Naive thymus-derived CD4-positive, alpha-beta T cell (primary cell): Measurements from ENCODE around the gene CSK. TPM values are rescaled to one million over a fixed set of nuclear protein-coding genes. Genes with fewer than 3 reads are reported as not detected.
"Not testable (repeated sequence)": the region's sequence is repeated elsewhere in the genome, so short reads cannot be mapped to it uniquely, and the experiment has no call there.

Experiments used
- ATAC-seq: fragments of 150-1000 bp; cut with Tn5 transposase; 2 replicates; pipeline ENCODE4 v1.10.0; 2021; ENCODE audit warnings: mild to moderate bottlenecking, moderate library complexity
- CTCF ChIA-PET: fragments of 350-600 bp; sonication (Branson Sonifier 250); formaldehyde crosslinking; loops from one replicate; lab custom pipeline; 2021; ENCODE audit warnings: antibody characterized with exemption; lab: Charles Lee
- POLR2A ChIA-PET: fragments of 350-600 bp; sonication (Branson Sonifier 250); formaldehyde crosslinking; loops from one replicate; lab custom pipeline; 2021; ENCODE audit warnings: antibody characterized with exemption, inconsistent platforms; lab: Charles Lee
- DNase-seq, 9 donors: peaks; one replicate each; pipeline versions ENCODE4 v3.0.0 to v3.0.0-alpha.2; 2020 to 2022; ENCODE audit warnings: mixed read lengths in 1 of 9
- H3K27ac ChIP-seq: one replicate; pipeline ENCODE4 v1.7.0; 2013; ENCODE audit warnings: mild to moderate bottlenecking, low read depth, low read length, moderate library complexity
- H3K27me3 ChIP-seq, 2 donors: one replicate each; pipeline ENCODE4 v1.7.0; 2013; ENCODE audit warnings: low read length in 2 of 2, mild to moderate bottlenecking in 2 of 2, moderate library complexity in 2 of 2; ENCODE audit not compliant: control insufficient read depth in 2 of 2, insufficient read depth in 2 of 2
- H3K36me3 ChIP-seq, 3 experiments: 1 replicate in 2 of 3; 2 replicates in 1 of 3; pipeline ENCODE4 v1.7.0; 2013; ENCODE audit warnings: low read length in 3 of 3, mild to moderate bottlenecking in 3 of 3, moderate library complexity in 1 of 3; ENCODE audit not compliant: insufficient read depth in 3 of 3, control insufficient read depth in 2 of 3
- H3K4me1 ChIP-seq, 2 donors: one replicate each; pipeline ENCODE4 v1.7.0; 2013; ENCODE audit warnings: low read length in 2 of 2, mild to moderate bottlenecking in 2 of 2, moderate library complexity in 1 of 2; ENCODE audit not compliant: control insufficient read depth in 2 of 2, insufficient read depth in 2 of 2
- H3K4me3 ChIP-seq: 2 replicates; pipeline ENCODE4 v1.7.0; 2013; ENCODE audit warnings: mild to moderate bottlenecking, low read length
- H3K9me3 ChIP-seq, 3 experiments: 1 replicate in 2 of 3; 2 replicates in 1 of 3; pipeline ENCODE4 v1.7.0; 2013; ENCODE audit warnings: low read length in 3 of 3; ENCODE audit not compliant: control insufficient read depth in 2 of 3
- H3K27ac Mint-ChIP-seq, 9 donors: one replicate each; pipeline ENCODE4 v1.8.0; 2020 to 2022; ENCODE audit warnings: mixed read lengths in 9 of 9, mild to moderate bottlenecking in 8 of 9, moderate library complexity in 5 of 9, inconsistent platforms in 2 of 9
- H3K27me3 Mint-ChIP-seq, 5 donors: one replicate each; pipeline ENCODE4 v1.8.0; 2021 to 2022; ENCODE audit warnings: mixed read lengths in 5 of 5, mild to moderate bottlenecking in 1 of 5
- H3K36me3 Mint-ChIP-seq, 5 donors: one replicate each; pipeline ENCODE4 v1.8.0; 2020 to 2022; ENCODE audit warnings: mixed read lengths in 5 of 5, mild to moderate bottlenecking in 3 of 5, inconsistent platforms in 1 of 5
- H3K4me1 Mint-ChIP-seq, 7 donors: one replicate each; pipeline ENCODE4 v1.8.0; 2020 to 2022; ENCODE audit warnings: mixed read lengths in 7 of 7, mild to moderate bottlenecking in 3 of 7, inconsistent platforms in 1 of 7
- H3K4me3 Mint-ChIP-seq, 10 donors: one replicate each; pipeline ENCODE4 v1.8.0; 2020 to 2022; ENCODE audit warnings: mild to moderate bottlenecking in 10 of 10, mixed read lengths in 10 of 10, moderate library complexity in 6 of 10, inconsistent platforms in 2 of 10
- H3K9me3 Mint-ChIP-seq, 11 donors: one replicate each; pipeline ENCODE4 v1.8.0; 2020 to 2022; ENCODE audit warnings: mixed read lengths in 11 of 11, mild to moderate bottlenecking in 4 of 11, inconsistent platforms in 1 of 11, moderate library complexity in 1 of 11
- intact Hi-C, 2 donors: fragments of 100-400 bp; cut with micrococcal nuclease; formaldehyde crosslinking; loops; one replicate each; pipeline ENCODE4 v1.15.1; 2023
- polyA plus RNA-seq, 2 donors: library from polyadenylated mRNA; unstranded; fragments of 300-500 nt; fragmentation: Illumina TruSeq; gene quantifications; one replicate each; pipeline ENCODE4 v1.2.3, GENCODE V29; 2021
- total RNA-seq, 6 experiments: library from RNA in 5 of 6; stranded (reverse) in 5 of 6; gene quantifications; 1 replicate in 5 of 6; 2 replicates in 1 of 6; pipeline ENCODE4 v1.2.3 and lab custom pipeline; 2021 to 2026

Gene CSK
- total RNA-seq (100 to 1,000 TPM; 163 to 421 (median 228) TPM), polyA plus RNA-seq (100 to 1,000 TPM in 1 of 2 donors, 10 to 100 TPM in 1; 67.7 to 144 TPM), total RNA-seq (lab: John Stamatoyannopoulos, UW) (114 reads per million, percentile 86 among the genes with 10 or more reads in this experiment)

DNA sequence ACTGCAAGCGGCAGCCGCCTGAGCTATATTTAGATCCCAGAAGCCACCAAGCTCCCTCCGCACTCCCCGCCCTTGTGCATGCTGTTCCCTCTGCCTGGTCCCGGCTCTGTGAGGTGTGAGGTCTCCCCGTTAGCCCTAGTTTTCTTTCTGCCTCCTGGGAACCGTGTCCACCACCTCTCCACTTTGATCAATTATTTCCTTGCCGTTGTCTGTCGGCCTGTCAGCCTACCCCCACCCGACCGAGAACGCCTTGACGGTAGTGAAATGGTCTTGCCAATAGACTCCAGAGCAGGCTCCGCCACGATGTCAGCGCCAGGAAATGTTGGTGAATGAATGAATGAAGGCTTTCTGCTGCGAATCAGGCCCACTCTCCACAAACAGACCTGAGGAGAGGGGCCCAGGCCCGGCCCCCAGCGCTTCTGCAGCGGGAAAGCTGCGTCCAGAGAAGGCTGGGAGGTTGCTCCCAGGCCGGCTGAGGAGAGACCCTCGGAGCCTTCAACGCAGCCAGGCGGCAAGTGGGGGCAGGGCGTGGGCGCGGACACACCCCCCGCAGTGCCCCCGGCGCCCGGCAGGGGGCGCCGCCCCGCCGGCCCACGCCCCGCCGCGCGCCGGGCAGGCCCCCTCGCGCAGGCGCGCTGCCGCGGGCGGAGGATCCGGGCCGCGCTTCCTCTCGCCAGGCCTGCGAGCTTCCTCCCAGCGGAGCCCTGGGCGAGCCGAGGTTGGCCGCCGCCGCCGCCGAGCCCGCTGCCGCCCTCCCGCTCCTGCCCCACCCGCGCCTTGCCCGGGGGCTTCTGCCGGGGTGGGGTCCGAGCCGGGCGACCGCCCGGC lies at the start of gene CSK:
Gene CSK, plus strand, starts transcription at position 650 of the 828 bp plus-strand sequence. CDS start 16,218 bp downstream, outside the sequence.
- Mint-ChIP-seq H3K27me3 (no peaks in the 10 kb centered on the region), H3K9me3 (peaks cover 0 to 2% (median 0%) of the 10 kb centered on the region in 11 donors), H3K4me3 (peak within 1 kb of the TSS; percentile 87 to 99 (median 96)), H3K36me3 (peaks cover 0 to 48% (median 4%) of the 10 kb centered on the region in 5 donors), H3K4me1 (peaks cover 64 to 73% (median 70%) of the 10 kb centered on the region in 7 donors), H3K27ac (peak within 1 kb of the TSS; percentile 90 to 100 (median 98))
- ChIA-PET CTCF (interaction anchor here (1.3 to 18.2 kb wide), 3 partner anchors 11 to 89 kb away, joined by 5 to 1110 read pairs (median 101); no protein-coding TSS in a partner anchor), POLR2A (interaction anchor here (0.6 to 24.4 kb wide), 8 partner anchors 11 to 166 kb away, joined by 3 to 1077 read pairs (median 3); partner anchors contain the start of gene CLK3)
- H3K27me3 ChIP-seq, result no peaks in the 10 kb centered on the region
- H3K9me3 ChIP-seq, result no peaks in the 10 kb centered on the region
- DNase-seq (peak; percentile 68 to 90 (median 85)), ATAC-seq (peak; percentile 80)
- H3K27ac ChIP-seq, result peak within 1 kb of the TSS; percentile 92
- H3K36me3 ChIP-seq, result peaks cover 0 to 9% (median 0%) of the 10 kb centered on the region in 3 experiments
- H3K4me1 ChIP-seq, result peaks cover 62% of the 10 kb centered on the region in 2 donors
- peak within 1 kb of the TSS; percentile 91 for H3K4me3 ChIP-seq
- intact Hi-C loops, result loop anchor here (1.0 to 10.0 kb wide), 13 partner anchors 10 to 863 kb away; partner anchors contain the start of genes ARID3B (in 1 of the 2), C15orf39 (in 1 of the 2), CLK3 (in 1 of the 2) and COX5A (in 1 of the 2)

DNA sequence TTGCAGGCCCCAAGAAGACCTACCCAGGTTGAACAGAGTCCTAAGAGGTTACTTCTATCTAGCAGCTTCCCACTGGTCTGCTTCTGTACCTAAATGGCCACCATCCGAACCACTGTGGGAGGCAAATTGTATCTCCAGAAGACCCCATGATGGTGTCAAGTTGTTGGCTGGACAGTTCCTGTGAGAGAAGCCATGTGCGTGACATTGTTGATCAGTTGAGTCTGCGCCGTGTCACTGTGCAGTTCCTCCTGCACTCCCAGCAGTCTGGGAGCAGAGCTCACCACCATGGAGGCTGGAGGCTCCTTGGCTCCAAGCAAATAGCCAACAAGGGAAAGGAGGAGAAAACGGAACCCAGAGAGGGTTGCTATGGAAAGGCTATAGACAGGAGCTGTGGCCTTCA lies 49.0 kb upstream of the CSK start:
- Mint-ChIP-seq H3K4me1 (no peaks in the 10 kb centered on the region), H3K36me3 (peaks cover 0 to 6% (median 4%) of the 10 kb centered on the region in 5 donors), H3K27ac (no peak overlapping the region), H3K4me3 (no peak overlapping the region), H3K9me3 (peaks cover 0 to 6% (median 0%) of the 10 kb centered on the region in 11 donors), H3K27me3 (peaks cover 17 to 34% (median 29%) of the 10 kb centered on the region in 5 donors)
- CTCF ChIA-PET, result no interaction called here
- DNase-seq (no peak), ATAC-seq (no peak)
- no peaks in the 10 kb centered on the region for H3K9me3 ChIP-seq
- H3K4me3 ChIP-seq, result no peak overlapping the region
- no peak overlapping the region for H3K27ac ChIP-seq
- H3K4me1 ChIP-seq, result no peaks in the 10 kb centered on the region
- H3K36me3 ChIP-seq, result no peaks in the 10 kb centered on the region
- POLR2A ChIA-PET, result interaction anchor here (0.9 kb wide), 1 partner anchor 45 kb away, joined by 3 read pairs; no protein-coding TSS in a partner anchor
- H3K27me3 ChIP-seq, result no peaks in the 10 kb centered on the region
- intact Hi-C loops, result no loop called here

DNA sequence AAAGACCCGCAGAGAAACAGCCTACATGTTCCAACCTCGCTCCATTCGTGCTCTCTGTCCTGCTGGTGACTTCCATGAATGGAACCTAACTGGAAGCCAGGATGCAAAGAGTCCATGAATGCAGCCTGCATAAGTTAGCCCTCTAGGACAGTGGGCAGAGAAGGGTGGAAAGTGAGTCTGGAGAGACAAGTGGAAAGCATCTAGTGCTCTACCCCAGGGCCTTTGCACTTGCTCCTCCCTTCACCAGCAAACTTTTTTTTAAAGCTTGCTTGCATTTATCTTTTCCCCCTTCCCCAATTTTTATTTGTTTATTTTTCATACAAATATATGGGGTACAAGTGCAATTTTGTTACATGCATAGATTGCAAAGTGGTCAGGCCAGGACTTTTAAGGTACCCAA lies 48.6 kb upstream of the CSK start:
- H3K4me1 Mint-ChIP-seq, result peaks cover 0 to 4% (median 0%) of the 10 kb centered on the region in 7 donors
- ATAC-seq (no peak), DNase-seq (no peak)
- peaks cover 0 to 10% (median 2%) of the 10 kb centered on the region in 11 donors for H3K9me3 Mint-ChIP-seq
- H3K27me3 ChIP-seq, result no peaks in the 10 kb centered on the region
- peaks cover 17 to 34% (median 29%) of the 10 kb centered on the region in 5 donors for H3K27me3 Mint-ChIP-seq
- H3K27ac Mint-ChIP-seq, result no peak overlapping the region
- ChIA-PET POLR2A (no interaction called here), CTCF (no interaction called here)
- H3K27ac ChIP-seq, result no peak overlapping the region
- no peak overlapping the region for H3K4me3 Mint-ChIP-seq
- no peaks in the 10 kb centered on the region for H3K9me3 ChIP-seq
- H3K36me3 Mint-ChIP-seq, result peaks cover 0 to 6% (median 4%) of the 10 kb centered on the region in 5 donors
- intact Hi-C loops, result no loop called here
- no peaks in the 10 kb centered on the region for H3K36me3 ChIP-seq
- no peaks in the 10 kb centered on the region for H3K4me1 ChIP-seq
- no peak overlapping the region for H3K4me3 ChIP-seq

- Mint-ChIP-seq H3K4me3 (no peak overlapping the region), H3K27ac (no peak overlapping the region), H3K36me3 (peaks cover 0 to 6% (median 4%) of the 10 kb centered on the region in 5 donors), H3K4me1 (peaks cover 0 to 5% (median 0%) of the 10 kb centered on the region in 7 donors), H3K9me3 (peaks cover 0 to 10% (median 3%) of the 10 kb centered on the region in 11 donors), H3K27me3 (peaks cover 11 to 31% (median 29%) of the 10 kb centered on the region in 5 donors)
- no peak for DNase-seq
- intact Hi-C loops, result no loop called here
- H3K9me3 ChIP-seq, result no peaks in the 10 kb centered on the region
- H3K36me3 ChIP-seq, result no peaks in the 10 kb centered on the region
- H3K4me1 ChIP-seq, result no peaks in the 10 kb centered on the region
- CTCF ChIA-PET, result no interaction called here
- no peak overlapping the region for H3K27ac ChIP-seq
- no peak for ATAC-seq
- POLR2A ChIA-PET, result no interaction called here
- no peaks in the 10 kb centered on the region for H3K27me3 ChIP-seq
- H3K4me3 ChIP-seq, result no peak overlapping the region
These were observed 46.6 kb upstream of the CSK start for GRCh38 chr15:74735305-74735704.

- DNase-seq, H3K4me1 Mint-ChIP-seq, H3K27me3 ChIP-seq, H3K36me3 ChIP-seq, H3K27ac ChIP-seq, ATAC-seq, H3K4me1 ChIP-seq, H3K9me3 ChIP-seq, H3K4me3 ChIP-seq, H3K27ac Mint-ChIP-seq, CTCF ChIA-PET, H3K4me3 Mint-ChIP-seq, intact Hi-C loops: not testable (repeated sequence)
- Mint-ChIP-seq H3K9me3 (peaks cover 0 to 19% (median 8%) of the 10 kb centered on the region in 11 donors), H3K36me3 (peaks cover 0 to 12% (median 4%) of the 10 kb centered on the region in 5 donors), H3K27me3 (peaks cover 23 to 37% (median 32%) of the 10 kb centered on the region in 5 donors)
- POLR2A ChIA-PET, result interaction anchor here (0.6 kb wide), 1 partner anchor 187 kb away, joined by 4 read pairs; no protein-coding TSS in a partner anchor
These were observed 43.6 kb upstream of the CSK start for GRCh38 chr15:74738239-74738638.

DNA sequence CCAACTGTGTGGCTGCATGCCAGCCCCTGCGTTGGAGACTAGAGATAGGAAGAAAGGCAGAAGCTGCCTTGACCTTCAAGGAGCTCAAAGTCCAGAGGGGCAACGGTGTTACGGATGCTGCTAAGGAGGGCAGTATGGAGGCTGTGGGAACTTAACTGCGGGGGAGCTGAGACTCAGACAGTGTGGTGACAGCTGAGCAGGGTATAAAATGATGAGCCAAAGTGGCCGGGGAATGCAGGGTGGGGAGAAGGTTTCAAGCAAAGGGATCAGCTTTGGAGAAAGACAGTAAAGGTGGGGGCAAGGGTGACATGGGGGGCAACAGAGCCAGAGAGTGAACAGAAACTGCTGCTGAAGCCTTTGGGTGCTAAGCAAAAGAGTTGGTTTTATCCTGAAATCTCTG lies 39.5 kb upstream of the CSK start:
- H3K4me1 ChIP-seq, result no peaks in the 10 kb centered on the region
- Mint-ChIP-seq H3K4me3 (no peak overlapping the region), H3K9me3 (peaks cover 0 to 17% (median 8%) of the 10 kb centered on the region in 11 donors), H3K36me3 (peaks cover 0 to 8% (median under 1%) of the 10 kb centered on the region in 5 donors), H3K27me3 (peaks cover 6 to 15% (median 12%) of the 10 kb centered on the region in 5 donors), H3K27ac (no peak overlapping the region), H3K4me1 (peaks cover 0 to 5% (median 0%) of the 10 kb centered on the region in 7 donors)
- H3K36me3 ChIP-seq, result no peaks in the 10 kb centered on the region
- ChIA-PET POLR2A (no interaction called here), CTCF (interaction anchor here (0.7 kb wide), 1 partner anchor 26 kb away, joined by 5 read pairs; no protein-coding TSS in a partner anchor)
- no peak overlapping the region for H3K4me3 ChIP-seq
- H3K27me3 ChIP-seq, result no peaks in the 10 kb centered on the region
- intact Hi-C loops, result no loop called here
- H3K27ac ChIP-seq, result no peak overlapping the region
- DNase-seq (no peak), ATAC-seq (no peak)
- no peaks in the 10 kb centered on the region for H3K9me3 ChIP-seq
